Stimulated activated naive CD8-positive, alpha-beta T cell treated with anti-CD3 and anti-CD28 coated beads, Interleukin-15, Interleukin-2, amounts not matched to agents 100 ng/mL and 50 ng/mL, for 24 hours (primary cell): ENCODE data around the gene NEFH.

ENCODE experiments used
- H3K27ac Mint-ChIP-seq: one replicate; pipeline ENCODE4 v1.8.0; 2021; ENCODE audit warnings: mild to moderate bottlenecking, mixed read lengths
- H3K27me3 Mint-ChIP-seq: one replicate; pipeline ENCODE4 v1.8.0; 2021; ENCODE audit warnings: mixed read lengths
- H3K36me3 Mint-ChIP-seq: one replicate; pipeline ENCODE4 v1.8.0; 2021; ENCODE audit warnings: low read depth, mixed read lengths
- H3K4me1 Mint-ChIP-seq: one replicate; pipeline ENCODE4 v1.8.0; 2021; ENCODE audit warnings: low read depth, mixed read lengths
- H3K4me3 Mint-ChIP-seq: one replicate; pipeline ENCODE4 v1.8.0; 2021; ENCODE audit warnings: mild to moderate bottlenecking, mixed read lengths
- H3K9me3 Mint-ChIP-seq: one replicate; pipeline ENCODE4 v1.8.0; 2021; ENCODE audit warnings: mixed read lengths

NEFH gene

DNA sequence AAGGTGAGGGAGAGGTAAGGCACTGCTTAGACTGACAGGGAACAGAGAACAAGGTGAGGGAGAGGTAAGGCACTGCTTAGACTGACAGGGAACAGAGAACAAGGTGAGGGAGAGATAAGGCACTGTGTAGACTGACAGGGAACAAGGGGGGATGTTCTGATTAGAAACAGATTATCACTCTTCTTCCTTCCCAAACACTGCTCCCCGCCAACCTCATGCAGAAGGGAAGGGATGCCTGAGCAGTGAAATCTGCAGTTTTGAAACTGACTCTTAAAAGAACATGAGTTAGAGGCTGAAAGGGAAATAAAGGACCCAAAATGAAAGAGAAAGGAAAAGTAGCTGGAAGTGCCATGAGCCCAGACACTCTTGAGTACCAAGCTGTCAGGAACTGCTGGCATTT, 29.8 kb downstream of the NEFH start:
- Mint-ChIP-seq H3K27ac (no peak overlapping the region), H3K4me1 (no peaks in the 10 kb centered on the region), H3K9me3 (no peaks in the 10 kb centered on the region), H3K4me3 (no peak overlapping the region), H3K27me3 (no peaks in the 10 kb centered on the region), H3K36me3 (peaks cover 47% of the 10 kb centered on the region)

DNA sequence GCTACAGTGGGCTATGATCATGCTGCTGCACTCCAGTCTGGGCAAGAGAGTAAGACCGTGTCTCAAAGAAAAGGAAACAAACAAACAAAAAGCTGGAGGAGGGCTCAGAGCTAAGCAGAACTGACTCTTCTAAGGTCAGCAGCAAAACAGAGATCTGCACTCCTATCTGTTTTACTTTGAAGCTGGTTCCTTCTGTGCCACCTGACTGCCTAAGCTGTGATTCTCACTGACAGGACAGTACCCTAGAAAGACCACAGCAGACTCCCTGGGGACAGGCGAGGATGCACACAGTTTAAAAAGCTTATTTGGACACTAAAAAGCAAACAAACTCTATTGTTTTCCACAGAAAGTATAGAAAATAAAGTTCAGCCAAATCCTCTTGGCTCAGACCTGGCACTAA, 30.5 kb downstream of the NEFH start:
- Mint-ChIP-seq H3K4me3 (no peak overlapping the region), H3K27ac (no peak overlapping the region), H3K36me3 (peaks cover 46% of the 10 kb centered on the region)

DNA sequence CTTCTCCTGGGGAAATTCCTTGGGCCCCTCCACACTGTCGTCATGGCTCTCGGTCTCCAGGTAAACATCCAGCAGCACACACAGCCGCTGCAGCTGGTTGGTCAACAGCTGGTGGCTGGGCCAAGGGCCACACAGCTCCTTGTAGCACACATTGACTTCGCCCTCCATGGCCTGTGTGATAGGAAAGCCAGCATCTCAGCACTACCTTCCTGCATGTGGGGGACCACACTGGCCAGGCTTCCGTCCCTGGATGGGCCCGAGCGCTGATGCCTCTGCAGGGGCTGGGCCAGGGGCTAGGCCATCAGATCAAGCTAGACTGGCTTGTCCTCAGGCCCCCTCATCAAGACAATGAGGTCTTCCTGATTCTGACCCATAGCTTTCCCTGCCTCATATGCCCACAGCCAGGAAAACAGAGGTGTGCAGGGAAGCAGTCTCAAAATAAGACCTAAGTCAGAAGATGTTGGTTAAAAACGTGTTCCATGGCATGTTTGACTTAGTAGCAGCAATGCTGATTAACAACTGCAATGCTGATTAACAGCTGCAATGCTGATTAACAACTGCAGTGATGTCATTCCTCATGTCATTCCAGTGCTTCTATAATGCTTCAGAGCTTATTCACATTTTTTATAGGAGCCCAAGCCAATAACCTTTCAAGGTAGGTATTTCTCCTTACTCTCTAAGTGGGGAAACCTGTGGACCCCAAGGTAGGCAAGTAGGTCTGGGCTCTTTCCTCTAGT, 31.3 kb downstream of the NEFH start:
- H3K36me3 Mint-ChIP-seq, result peaks cover 52% of the 10 kb centered on the region
- H3K4me3 Mint-ChIP-seq, result no peak overlapping the region
- H3K4me1 Mint-ChIP-seq, result no peaks in the 10 kb centered on the region
- H3K27me3 Mint-ChIP-seq, result no peaks in the 10 kb centered on the region
- no peak overlapping the region for H3K27ac Mint-ChIP-seq
- no peaks in the 10 kb centered on the region for H3K9me3 Mint-ChIP-seq

More for the DNA sequence above, 30.5 kb downstream of the NEFH start:
- H3K27me3 Mint-ChIP-seq, result no peaks in the 10 kb centered on the region
- no peaks in the 10 kb centered on the region for H3K9me3 Mint-ChIP-seq
- H3K4me1 Mint-ChIP-seq, result no peaks in the 10 kb centered on the region

DNA sequence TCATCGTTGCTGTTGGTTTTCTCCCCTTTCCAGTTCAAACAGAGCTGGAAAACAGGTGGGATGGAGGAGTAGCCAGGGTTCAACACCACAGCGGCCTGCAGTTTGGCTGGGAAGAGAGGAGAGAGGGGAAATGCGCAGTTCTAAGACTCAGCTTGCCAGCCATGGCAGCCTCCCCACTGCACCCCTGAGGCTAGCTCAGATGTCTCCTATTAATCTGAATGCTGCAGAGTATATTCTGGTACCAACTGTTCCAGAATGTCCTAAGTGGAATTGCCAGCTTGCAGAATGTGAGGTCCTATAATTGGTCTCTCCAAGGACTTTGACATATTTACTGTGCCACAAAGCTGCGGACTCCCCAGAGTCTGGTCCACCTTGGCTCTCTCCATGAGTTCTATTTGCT, 32.0 kb downstream of the NEFH start:
- H3K27me3 Mint-ChIP-seq, result no peaks in the 10 kb centered on the region
- H3K36me3 Mint-ChIP-seq, result peaks cover 52% of the 10 kb centered on the region
- H3K4me1 Mint-ChIP-seq, result no peaks in the 10 kb centered on the region

DNA sequence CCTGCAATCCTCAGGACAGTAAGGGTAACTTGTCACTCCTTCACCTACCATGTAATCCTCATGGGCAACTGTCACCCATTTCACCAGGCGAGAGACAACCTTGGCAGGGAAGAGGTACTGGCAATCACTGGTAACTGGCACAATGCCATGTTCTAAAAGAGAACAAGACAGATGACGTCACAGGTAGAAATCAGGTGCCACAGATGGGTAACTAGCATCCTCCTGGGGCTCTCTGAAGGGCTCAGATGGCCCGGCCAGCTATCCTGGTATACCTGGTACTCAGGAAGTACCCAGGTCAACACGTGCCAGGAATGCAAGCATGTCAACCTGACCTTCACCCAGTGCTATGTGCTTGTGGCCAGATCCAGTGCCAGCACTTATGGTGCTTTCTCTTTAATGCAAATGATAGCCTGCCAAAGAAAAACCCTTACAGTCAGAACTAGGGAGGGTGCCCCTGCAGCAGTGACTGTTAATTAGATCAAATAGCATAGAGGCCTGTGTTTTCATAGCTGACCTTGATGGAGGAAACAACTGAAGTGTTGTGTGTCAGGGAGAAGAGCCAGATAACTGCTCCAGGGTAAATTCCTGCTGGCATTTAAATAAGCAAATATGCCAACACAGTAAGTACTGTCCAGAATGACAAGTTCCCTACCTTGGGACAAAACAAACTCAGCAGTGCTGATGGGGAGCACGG, 37.3 kb downstream of the NEFH start:
- Mint-ChIP-seq H3K36me3 (peaks cover 60% of the 10 kb centered on the region), H3K4me1 (no peaks in the 10 kb centered on the region), H3K9me3 (no peaks in the 10 kb centered on the region), H3K27ac (no peak overlapping the region), H3K4me3 (no peak overlapping the region), H3K27me3 (no peaks in the 10 kb centered on the region)

More for the DNA sequence above, 32.0 kb downstream of the NEFH start:
- Mint-ChIP-seq H3K9me3 (no peaks in the 10 kb centered on the region), H3K27ac (no peak overlapping the region), H3K4me3 (no peak overlapping the region)

DNA sequence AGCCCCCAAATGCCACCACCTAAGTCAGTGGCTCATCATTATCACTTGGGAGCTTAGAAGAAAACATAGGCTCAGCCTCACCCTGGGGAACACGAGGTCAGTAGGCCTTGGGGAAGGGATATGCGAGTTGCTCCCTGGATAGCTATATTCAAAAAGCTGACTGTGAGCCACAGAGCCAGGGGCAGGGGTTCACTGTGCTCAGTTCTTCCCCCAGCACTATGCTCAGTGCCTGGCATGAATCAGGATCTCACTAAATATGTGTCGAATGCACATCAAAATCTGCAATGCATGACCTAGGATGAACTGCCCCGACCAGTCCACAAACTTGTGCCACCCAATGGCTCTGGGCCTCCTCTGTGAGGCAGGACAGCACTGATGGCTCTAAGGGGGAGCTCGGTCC, 38.4 kb downstream of the NEFH start:
- Mint-ChIP-seq H3K9me3 (no peaks in the 10 kb centered on the region), H3K4me3 (no peak overlapping the region), H3K36me3 (peaks cover 59% of the 10 kb centered on the region), H3K4me1 (no peaks in the 10 kb centered on the region), H3K27me3 (no peaks in the 10 kb centered on the region), H3K27ac (no peak overlapping the region)

DNA sequence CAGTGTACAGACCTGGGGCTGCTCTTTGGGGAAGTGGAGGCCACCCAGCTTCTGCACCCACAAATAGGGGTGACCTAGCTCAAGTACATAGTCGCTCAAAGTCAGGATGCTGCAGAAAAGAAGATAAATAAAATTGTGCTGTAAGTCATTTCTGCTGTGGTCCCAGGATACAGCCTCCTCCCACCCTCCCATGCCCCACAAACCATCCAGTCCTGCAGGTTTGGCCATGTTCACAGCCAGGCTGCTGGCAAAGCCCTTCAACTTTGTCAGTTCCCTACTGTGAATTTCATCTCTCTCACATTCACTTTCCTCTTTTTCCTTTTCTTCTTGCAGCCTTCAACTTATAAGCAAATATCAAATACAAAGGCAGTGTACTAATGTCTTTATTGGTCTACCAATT, 40.0 kb downstream of the NEFH start:
- Mint-ChIP-seq H3K9me3 (no peaks in the 10 kb centered on the region), H3K27me3 (no peaks in the 10 kb centered on the region), H3K27ac (no peak overlapping the region), H3K4me1 (no peaks in the 10 kb centered on the region), H3K36me3 (peaks cover 67% of the 10 kb centered on the region), H3K4me3 (no peak overlapping the region)

DNA sequence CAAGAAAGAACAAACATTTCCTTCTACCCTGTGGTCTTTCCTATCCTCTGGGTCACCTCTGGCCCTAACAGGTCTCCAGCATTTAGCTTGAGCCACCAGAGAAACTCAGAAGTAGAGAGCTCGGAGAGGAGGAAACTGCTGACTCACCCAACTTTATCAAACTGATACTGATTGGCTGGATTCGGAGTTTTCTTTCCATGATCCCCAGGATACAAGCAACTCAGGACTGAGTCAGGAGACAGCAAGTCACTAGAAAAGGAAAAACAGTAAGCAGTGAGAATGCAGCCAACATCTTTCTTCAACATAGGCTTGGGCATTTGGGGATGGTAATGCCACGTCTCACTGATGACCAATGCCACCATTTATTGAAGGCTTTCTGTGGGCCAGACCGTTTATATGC, 40.8 kb downstream of the NEFH start:
- Mint-ChIP-seq H3K9me3 (no peaks in the 10 kb centered on the region), H3K27ac (peak overlapping the region; percentile 40), H3K4me3 (no peak overlapping the region), H3K4me1 (no peaks in the 10 kb centered on the region), H3K36me3 (peaks cover 67% of the 10 kb centered on the region), H3K27me3 (no peaks in the 10 kb centered on the region)

DNA sequence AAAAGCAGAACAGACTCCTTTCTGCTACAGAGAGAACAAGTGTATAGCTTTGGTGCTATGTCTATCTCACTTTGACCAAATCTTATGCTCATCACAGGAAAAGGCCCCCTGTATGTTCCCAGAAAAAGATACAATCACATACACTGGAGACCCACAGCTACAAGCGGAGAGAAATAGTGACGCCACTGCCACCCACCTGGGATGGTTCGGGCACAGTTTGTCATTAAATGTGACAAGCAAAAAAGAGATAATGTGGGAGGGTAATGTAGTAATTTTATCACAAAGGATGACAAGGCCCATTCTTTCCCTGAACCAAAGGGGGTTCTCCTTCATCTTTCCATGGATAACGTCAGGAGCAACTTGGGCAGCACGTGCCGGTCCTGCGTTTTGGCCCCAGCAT, 41.5 kb downstream of the NEFH start:
- Mint-ChIP-seq H3K4me3 (no peak overlapping the region), H3K27me3 (no peaks in the 10 kb centered on the region), H3K4me1 (no peaks in the 10 kb centered on the region), H3K9me3 (no peaks in the 10 kb centered on the region), H3K36me3 (peaks cover 65% of the 10 kb centered on the region), H3K27ac (no peak overlapping the region)

DNA sequence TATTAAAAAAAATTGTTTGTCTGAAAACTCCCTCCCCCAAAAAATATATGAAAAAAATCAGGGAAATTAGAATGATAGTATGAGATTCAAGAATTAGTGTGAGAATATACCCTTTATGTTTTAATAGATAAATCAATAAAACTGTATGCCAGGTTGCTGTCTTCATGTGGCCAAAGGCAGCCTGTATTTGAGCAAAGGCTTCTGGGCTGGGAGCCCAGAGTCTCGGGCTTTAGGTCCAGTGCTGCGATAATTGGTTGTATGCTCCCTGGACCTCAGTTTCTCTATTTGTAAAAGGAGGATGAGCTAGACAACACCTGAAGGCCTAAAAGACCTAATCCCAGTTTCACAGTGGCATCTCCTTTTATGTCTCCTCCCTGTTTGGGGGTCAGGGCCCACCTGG, 43.7 kb downstream of the NEFH start:
- H3K27ac Mint-ChIP-seq, result no peak overlapping the region
- no peaks in the 10 kb centered on the region for H3K4me1 Mint-ChIP-seq
- H3K36me3 Mint-ChIP-seq, result peaks cover 64% of the 10 kb centered on the region
- H3K4me3 Mint-ChIP-seq, result no peak overlapping the region
- no peaks in the 10 kb centered on the region for H3K9me3 Mint-ChIP-seq
- no peaks in the 10 kb centered on the region for H3K27me3 Mint-ChIP-seq

DNA sequence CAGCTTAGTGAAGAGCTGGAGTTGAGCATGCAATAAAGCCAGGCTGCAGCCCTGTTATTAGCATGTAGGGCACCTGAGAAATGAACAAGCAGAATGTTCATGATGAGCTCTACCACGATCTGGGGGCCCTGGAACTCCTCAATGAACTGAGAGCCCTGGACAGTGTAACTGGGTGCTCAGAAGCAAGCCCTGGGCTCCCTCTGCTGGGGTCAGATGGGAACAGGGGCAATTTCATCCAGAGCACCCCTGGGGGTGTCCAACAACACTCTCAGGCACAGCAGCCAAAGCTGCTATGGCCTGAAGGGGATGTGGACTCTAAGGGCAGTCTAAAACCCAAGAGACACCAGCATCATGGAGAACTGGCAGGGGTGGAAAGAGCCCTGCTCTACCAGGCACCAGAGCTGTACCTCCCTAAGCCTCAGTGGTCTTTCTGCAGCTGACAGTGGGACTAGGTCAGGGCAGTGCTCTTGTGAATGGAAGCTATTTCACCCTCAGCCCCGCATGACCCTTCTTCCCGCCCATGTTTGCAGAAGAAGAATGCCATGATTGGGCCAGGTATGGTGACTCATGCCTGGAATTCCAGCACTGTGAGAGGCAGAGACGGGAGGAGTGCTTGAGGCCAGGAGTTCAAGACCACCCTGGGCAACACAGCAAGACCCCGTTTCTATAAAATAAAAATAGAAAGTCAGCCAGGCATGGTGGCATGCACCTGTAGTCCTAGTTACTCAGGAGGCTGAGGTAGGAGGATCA, 44.6 kb downstream of the NEFH start:
- no peaks in the 10 kb centered on the region for H3K4me1 Mint-ChIP-seq
- no peaks in the 10 kb centered on the region for H3K9me3 Mint-ChIP-seq
- H3K36me3 Mint-ChIP-seq, result peaks cover 63% of the 10 kb centered on the region
- H3K27ac Mint-ChIP-seq, result no peak overlapping the region
- no peaks in the 10 kb centered on the region for H3K27me3 Mint-ChIP-seq
- no peak overlapping the region for H3K4me3 Mint-ChIP-seq

DNA sequence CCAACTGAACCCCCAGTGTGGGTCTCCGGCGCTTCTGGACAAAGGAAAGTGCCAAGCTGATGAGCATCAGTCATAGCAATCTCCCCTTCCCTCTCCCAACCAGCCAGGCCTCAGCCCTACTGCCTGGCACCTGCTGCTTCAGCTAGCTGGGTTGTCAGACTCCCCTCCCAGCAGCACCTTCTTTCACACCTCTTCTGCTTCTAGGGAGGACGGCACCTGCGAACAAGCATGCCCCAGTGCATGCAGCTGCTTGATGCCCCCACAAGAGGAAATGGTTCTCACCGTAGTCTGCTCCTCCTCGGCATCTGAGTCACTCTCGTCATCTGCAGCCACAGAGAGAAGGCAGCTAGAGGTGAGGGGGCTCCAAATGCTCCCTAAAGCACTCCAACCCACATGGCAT, 48.1 kb downstream of the NEFH start:
- H3K4me1 Mint-ChIP-seq, result no peaks in the 10 kb centered on the region
- no peak overlapping the region for H3K4me3 Mint-ChIP-seq
- H3K27ac Mint-ChIP-seq, result no peak overlapping the region
- H3K9me3 Mint-ChIP-seq, result no peaks in the 10 kb centered on the region
- peaks cover 48% of the 10 kb centered on the region for H3K36me3 Mint-ChIP-seq
- H3K27me3 Mint-ChIP-seq, result no peaks in the 10 kb centered on the region

DNA sequence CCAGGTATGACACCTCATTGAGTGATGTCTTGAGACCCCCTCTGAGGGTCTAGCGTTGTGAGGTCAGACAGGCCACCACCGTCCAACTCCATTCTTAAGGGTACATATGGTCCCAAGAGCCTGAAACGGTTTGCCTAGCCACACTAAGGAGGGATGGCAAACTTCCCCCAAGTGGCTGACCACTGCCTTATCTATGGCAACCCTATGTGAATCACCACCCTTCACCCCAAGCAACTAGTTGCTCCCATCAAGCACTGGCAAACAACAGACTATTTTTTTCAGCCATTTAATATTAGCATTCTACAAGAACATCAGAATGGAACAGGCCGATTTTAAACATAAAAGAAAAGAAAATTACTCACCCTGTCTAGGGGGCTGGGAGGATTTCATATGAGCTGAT, 50.7 kb downstream of the NEFH start:
- Mint-ChIP-seq H3K9me3 (no peaks in the 10 kb centered on the region), H3K4me3 (no peak overlapping the region), H3K27ac (no peak overlapping the region), H3K4me1 (no peaks in the 10 kb centered on the region), H3K36me3 (peaks cover 51% of the 10 kb centered on the region), H3K27me3 (no peaks in the 10 kb centered on the region)

DNA sequence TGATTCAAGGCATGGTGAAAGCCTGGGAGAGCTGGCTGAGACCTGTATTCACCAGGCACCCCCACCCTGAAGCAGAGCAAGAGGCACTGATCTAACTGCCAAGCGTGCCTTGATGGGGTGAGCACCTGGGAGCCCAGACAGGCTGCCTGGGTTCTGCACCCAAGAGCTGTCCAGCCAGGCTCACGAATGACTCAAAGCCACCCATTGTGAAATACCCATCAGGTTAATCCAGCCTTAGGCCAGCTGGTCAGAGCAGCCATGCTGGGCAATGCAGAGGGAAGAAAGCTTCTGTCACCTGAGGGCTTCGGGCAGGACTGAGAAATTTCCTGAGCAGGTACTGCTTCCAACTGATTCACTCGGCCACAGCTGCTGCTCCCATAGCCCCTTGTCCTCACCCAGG, 51.4 kb downstream of the NEFH start:
- H3K27ac Mint-ChIP-seq, result no peak overlapping the region
- H3K9me3 Mint-ChIP-seq, result no peaks in the 10 kb centered on the region
- peaks cover 52% of the 10 kb centered on the region for H3K36me3 Mint-ChIP-seq
- no peak overlapping the region for H3K4me3 Mint-ChIP-seq
- H3K4me1 Mint-ChIP-seq, result no peaks in the 10 kb centered on the region
- no peaks in the 10 kb centered on the region for H3K27me3 Mint-ChIP-seq

DNA sequence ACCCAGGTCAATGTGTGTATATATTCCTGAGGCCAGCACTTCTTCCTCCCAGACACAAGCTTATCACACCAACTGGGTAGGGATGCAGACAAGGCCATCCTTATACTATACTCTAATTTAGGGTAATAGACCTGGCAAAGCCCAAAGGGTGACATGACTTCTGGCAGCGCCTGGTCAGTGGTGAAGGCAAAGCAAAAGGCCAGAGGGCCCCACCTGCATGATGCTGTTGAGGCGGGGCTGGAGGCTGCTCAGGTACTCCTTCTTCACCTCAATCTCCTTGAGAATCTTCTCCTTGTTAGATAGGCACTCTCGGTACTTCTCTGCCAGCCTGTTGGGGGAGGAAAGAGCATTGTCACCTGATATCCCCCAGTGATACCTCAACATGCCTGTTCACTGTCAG, 56.4 kb downstream of the NEFH start:
- Mint-ChIP-seq H3K4me3 (no peak overlapping the region), H3K27me3 (no peaks in the 10 kb centered on the region), H3K27ac (no peak overlapping the region), H3K9me3 (no peaks in the 10 kb centered on the region), H3K36me3 (peaks cover 61% of the 10 kb centered on the region), H3K4me1 (no peaks in the 10 kb centered on the region)
